ENCODE data around the gene CDC42BPB.

GRCh38 chr14:103031956-103032355, 25.4 kb downstream of the CDC42BPB start:
- TF ChIP-seq CTCF (IDR thresholded peaks at IDR 0.05 in 4 of 5, conservative IDR thresholded peaks at IDR 0.05 in 1 of 5) (no peak), POLR2A (IDR thresholded peaks at IDR 0.05) (no peak)

Data from gastrocnemius medialis (tissue), 4 donors.